GM06990 (cell line): ENCODE results near the gene LRRC27.

Experiments
- DNase-seq: peaks from one replicate; pipeline ENCODE4 v3.0.0-alpha.2; 2011; ENCODE audit not compliant: insufficient read length; ENCODE audit errors: extremely low read depth
- H3K27me3 ChIP-seq: replicated peaks from 2 replicates; pipeline ENCODE4 v1.6.0; 2011; ENCODE audit warnings: low read length; ENCODE audit not compliant: control insufficient read depth, insufficient read depth
- H3K36me3 ChIP-seq: 2 replicates; pipeline ENCODE4 v1.5.1; 2011; ENCODE audit warnings: low read length; ENCODE audit not compliant: control insufficient read depth, insufficient read depth
- H3K4me3 ChIP-seq: replicated peaks from 2 replicates; pipeline ENCODE4 v1.5.1; 2011; ENCODE audit warnings: low read depth, mild to moderate bottlenecking, control low read depth, low read length
- TF ChIP-seq, protein P1 (sequence below): IDR thresholded peaks from 2 replicates; pipeline ENCODE4 v1.5.1; 2011; ENCODE audit warnings: low read length, control low read depth, mild to moderate bottlenecking, inconsistent platforms; ENCODE audit not compliant: insufficient read depth, poor library complexity, severe bottlenecking

LRRC27 gene

DNA sequence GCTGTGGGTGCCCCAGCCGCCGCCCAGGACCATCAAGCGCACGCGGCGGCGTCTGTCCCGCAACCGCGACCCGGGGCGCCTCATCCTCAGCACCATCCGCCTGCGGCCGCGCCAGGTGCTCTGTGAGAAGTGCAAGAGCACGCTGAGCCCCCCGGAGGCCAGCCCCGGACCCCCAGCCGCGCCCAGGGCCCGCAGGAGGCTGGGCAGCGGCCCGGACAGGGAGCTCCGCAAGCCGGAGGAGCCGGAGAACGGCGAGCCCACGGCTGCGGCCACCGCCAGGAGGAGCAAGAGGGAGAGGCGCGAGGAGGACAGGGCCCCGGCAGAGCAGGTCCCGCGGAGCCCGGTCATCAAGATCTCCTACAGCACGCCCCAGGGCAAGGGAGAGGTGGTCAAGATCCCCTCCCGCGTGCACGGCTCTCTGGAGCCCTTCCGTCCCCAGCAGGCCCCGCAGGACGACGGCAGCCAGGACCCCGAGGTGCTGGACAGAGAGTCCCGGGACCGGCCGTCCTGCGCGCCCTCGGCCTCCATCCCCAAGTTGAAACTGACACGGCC, 73.0 kb downstream of the LRRC27 start:
- Histone ChIP-seq H3K27me3 (no peaks in the 10 kb centered on the region; the same call in 1 of the 2 replicates), H3K36me3 (no peaks in the 10 kb centered on the region), H3K4me3 (no peak overlapping the region)
- TF ChIP-seq, protein P1, sequence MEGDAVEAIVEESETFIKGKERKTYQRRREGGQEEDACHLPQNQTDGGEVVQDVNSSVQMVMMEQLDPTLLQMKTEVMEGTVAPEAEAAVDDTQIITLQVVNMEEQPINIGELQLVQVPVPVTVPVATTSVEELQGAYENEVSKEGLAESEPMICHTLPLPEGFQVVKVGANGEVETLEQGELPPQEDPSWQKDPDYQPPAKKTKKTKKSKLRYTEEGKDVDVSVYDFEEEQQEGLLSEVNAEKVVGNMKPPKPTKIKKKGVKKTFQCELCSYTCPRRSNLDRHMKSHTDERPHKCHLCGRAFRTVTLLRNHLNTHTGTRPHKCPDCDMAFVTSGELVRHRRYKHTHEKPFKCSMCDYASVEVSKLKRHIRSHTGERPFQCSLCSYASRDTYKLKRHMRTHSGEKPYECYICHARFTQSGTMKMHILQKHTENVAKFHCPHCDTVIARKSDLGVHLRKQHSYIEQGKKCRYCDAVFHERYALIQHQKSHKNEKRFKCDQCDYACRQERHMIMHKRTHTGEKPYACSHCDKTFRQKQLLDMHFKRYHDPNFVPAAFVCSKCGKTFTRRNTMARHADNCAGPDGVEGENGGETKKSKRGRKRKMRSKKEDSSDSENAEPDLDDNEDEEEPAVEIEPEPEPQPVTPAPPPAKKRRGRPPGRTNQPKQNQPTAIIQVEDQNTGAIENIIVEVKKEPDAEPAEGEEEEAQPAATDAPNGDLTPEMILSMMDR, result no peak
- no peak for DNase-seq

DNA sequence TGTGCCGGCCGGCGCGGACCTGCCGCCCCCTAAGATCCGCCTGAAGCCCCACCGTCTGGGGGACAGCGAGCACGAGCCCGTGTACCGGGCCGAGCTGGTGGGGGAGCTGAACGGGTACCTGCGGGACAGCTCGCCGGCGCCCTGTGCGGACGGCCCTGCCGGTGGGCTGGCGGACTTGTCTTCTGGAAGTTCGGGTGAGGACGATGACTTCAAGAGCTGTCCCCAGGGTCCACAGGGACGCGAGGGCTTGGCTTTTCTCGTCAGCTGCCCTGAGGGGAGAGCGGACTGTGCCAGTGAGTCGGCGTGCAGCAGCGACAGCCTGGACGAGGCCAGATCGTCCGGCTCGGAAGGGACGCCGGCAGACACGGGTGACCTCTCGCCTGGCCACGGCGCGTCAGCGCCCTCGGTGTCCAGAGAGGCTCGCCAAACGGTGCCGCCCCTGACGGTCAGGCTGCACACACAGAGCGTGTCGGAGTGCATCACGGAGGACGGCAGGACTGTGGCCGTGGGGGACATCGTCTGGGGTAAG, 73.5 kb downstream of the LRRC27 start:
- H3K27me3 ChIP-seq, result no peaks in the 10 kb centered on the region; the same call in 1 of the 2 replicates
- H3K4me3 ChIP-seq, result no peak overlapping the region
- no peak for DNase-seq
- TF ChIP-seq, protein P1, result no peak
- H3K36me3 ChIP-seq, result no peaks in the 10 kb centered on the region

DNA sequence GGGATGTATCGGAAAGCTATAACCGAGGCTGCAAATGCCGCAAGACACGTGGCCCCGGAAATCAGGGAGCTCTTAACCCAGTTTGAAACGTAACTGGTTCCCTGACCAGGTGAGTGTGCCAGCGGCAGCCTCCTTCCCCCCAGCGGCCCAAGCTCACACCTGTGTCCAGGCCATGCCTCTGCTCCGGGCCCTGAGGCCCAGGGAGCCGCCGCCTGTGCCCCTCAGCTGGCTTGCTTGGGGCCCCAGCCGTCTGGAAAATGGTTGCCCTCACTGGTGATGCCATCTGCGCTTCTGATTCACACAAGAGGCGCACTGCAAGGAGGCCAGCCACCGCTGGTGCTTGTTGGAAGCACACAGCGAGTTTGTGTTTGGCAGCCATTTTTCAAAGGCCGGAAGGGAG, 74.2 kb downstream of the LRRC27 start:
- Histone ChIP-seq H3K27me3 (no peaks in the 10 kb centered on the region; the same call in 1 of the 2 replicates), H3K36me3 (no peaks in the 10 kb centered on the region), H3K4me3 (no peak overlapping the region)
- no peak for DNase-seq
- TF ChIP-seq, protein P1, result no peak

DNA sequence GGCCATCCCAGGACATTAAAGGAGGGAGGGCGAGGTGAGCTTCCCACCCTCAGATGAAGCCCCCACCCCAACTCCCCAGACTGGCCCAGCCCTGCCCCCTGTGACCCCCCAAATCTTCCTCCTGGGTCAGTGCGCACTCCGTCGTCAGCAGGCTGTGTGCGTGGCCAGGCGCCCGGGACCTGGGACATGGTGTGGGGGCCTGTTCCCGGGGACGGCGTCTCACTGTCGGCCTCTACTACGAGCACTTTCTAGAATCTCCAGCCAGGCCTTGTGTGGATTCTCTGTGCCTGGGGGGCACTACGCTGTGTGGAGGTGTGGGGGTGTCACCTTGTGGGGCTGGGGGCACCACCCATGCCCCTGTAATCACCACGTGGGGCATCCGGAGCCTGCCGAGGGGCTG, 74.8 kb downstream of the LRRC27 start:
- Histone ChIP-seq H3K4me3 (no peak overlapping the region), H3K27me3 (no peaks in the 10 kb centered on the region; the same call in 1 of the 2 replicates), H3K36me3 (no peaks in the 10 kb centered on the region)
- TF ChIP-seq, protein P1, result no peak
- DNase-seq, result no peak

DNA sequence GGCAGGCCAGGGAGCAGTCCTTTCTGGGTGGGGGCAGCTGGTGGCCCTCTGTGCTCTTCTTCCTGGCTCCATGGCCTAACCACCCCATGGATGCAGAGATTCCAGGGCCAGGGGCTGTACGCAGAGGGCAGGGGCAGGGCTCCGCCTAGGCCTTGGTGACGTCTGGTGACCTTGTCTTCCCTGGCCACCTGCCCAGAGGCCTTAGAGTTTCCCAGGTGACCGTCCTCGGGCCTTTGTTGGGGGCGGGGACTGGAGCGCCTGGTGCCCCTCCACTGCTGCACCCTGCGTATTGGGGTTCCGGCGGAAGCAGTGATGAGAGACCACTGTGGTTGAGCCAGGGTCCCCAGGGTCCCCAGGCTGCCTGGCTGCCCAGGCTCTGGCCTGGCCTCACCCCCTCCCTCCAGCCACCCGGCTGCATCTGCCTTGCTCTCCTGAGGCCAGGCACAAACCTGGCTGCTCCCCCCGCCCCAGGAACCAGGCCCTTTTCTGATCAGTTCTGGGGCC, 75.3 kb downstream of the LRRC27 start:
- Histone ChIP-seq H3K27me3 (no peaks in the 10 kb centered on the region; the same call in 1 of the 2 replicates), H3K36me3 (no peaks in the 10 kb centered on the region), H3K4me3 (no peak overlapping the region)
- TF ChIP-seq, protein P1, result no peak
- no peak for DNase-seq
